PC-3 (cell line): ENCODE measurements around the gene ERCC4.

ENCODE experiments used
- CTCF ChIP-seq: fragments of 300-600 bp; sonication (generic); conservative IDR thresholded peaks from 2 replicates; pipeline ENCODE4 v1.5.1; 2017; ENCODE audit warnings: antibody characterized with exemption, low read depth, mild to moderate bottlenecking, low read length
- EZH2 ChIP-seq: fragments of 300-600 bp; sonication (generic); IDR thresholded peaks from one replicate; pipeline ENCODE4 v1.6.1; 2017; ENCODE audit warnings: antibody characterized with exemption, mild to moderate bottlenecking, low read length; ENCODE audit not compliant: unreplicated experiment
- EZH2phosphoT487 ChIP-seq: fragments of 300-600 bp; sonication (generic); IDR thresholded peaks from 2 replicates; pipeline ENCODE4 v1.6.1; 2018; ENCODE audit warnings: mild to moderate bottlenecking, antibody characterized with exemption, low read length, borderline replicate concordance

GRCh38 chr16:13950821-13951547, 31.0 kb downstream of the ERCC4 start:
- no peak for TF ChIP-seq CTCF
- no peak for TF ChIP-seq EZH2phosphoT487
- no peak for TF ChIP-seq EZH2
